Liver (tissue), 3 donors: ENCODE measurements around the gene YAE1.

ENCODE experiments used
- ATF3 ChIP-seq: IDR thresholded peaks from 2 replicates; pipeline ENCODE4 v1.6.1; 2016; ENCODE audit warnings: antibody characterized with exemption
- EGR1 ChIP-seq, 2 donors: IDR thresholded peaks; 2 replicates each; pipeline ENCODE4 v1.6.1; 2016 to 2018; ENCODE audit warnings: antibody characterized with exemption in 2 of 2, low read depth in 2 of 2
- HNF4A ChIP-seq, 2 donors: conservative IDR thresholded peaks; 2 replicates each; pipeline ENCODE4 v1.6.1; 2016; ENCODE audit warnings: antibody characterized with exemption in 2 of 2, mild to moderate bottlenecking in 2 of 2
- HNF4G ChIP-seq: IDR thresholded peaks from 2 replicates; pipeline ENCODE4 v1.6.1; 2016; ENCODE audit warnings: antibody characterized with exemption
- JUND ChIP-seq, 2 donors: IDR thresholded peaks; 2 replicates each; pipeline ENCODE4 v1.6.1; 2016; ENCODE audit warnings: antibody characterized with exemption in 2 of 2
- MAX ChIP-seq: IDR thresholded peaks from 2 replicates; pipeline ENCODE4 v1.6.1; 2016; ENCODE audit warnings: antibody characterized with exemption
- RAD21 ChIP-seq, 2 donors: IDR thresholded peaks; 2 replicates each; pipeline ENCODE4 v1.6.1; 2016; ENCODE audit warnings: antibody characterized with exemption in 2 of 2, mild to moderate bottlenecking in 2 of 2
- RXRA ChIP-seq, 2 donors: IDR thresholded peaks; 2 replicates each; pipeline ENCODE4 v1.6.1; 2017 to 2018; ENCODE audit warnings: antibody characterized with exemption in 2 of 2, mild to moderate bottlenecking in 1 of 2
- SP1 ChIP-seq: IDR thresholded peaks from 2 replicates; pipeline ENCODE4 v1.6.1; 2018; ENCODE audit warnings: antibody characterized with exemption, mild to moderate bottlenecking
- YY1 ChIP-seq: IDR thresholded peaks from 2 replicates; pipeline ENCODE4 v1.6.1; 2016; ENCODE audit warnings: antibody characterized with exemption, mild to moderate bottlenecking
- ZBTB33 ChIP-seq: IDR thresholded peaks from 2 replicates; pipeline ENCODE4 v1.6.1; 2016; ENCODE audit warnings: antibody characterized with exemption
- TF ChIP-seq, protein P1 (sequence below): fragments of 150-350 bp; IDR thresholded peaks from 2 replicates; pipeline ENCODE4 v1.5.1; 2017; ENCODE audit warnings: improper control_type of control experiment, low read depth, low read length; ENCODE audit not compliant: missing input control
- TF ChIP-seq, protein P2 (sequence below): IDR thresholded peaks from 2 replicates; pipeline ENCODE4 v1.6.1; 2016; ENCODE audit warnings: antibody characterized with exemption, mild to moderate bottlenecking
- donor health status: healthy.
- donor health status: healthy.

GRCh38 chr7:39603924-39604323, 37.7 kb downstream of the YAE1 start:
- TF ChIP-seq, protein P1, sequence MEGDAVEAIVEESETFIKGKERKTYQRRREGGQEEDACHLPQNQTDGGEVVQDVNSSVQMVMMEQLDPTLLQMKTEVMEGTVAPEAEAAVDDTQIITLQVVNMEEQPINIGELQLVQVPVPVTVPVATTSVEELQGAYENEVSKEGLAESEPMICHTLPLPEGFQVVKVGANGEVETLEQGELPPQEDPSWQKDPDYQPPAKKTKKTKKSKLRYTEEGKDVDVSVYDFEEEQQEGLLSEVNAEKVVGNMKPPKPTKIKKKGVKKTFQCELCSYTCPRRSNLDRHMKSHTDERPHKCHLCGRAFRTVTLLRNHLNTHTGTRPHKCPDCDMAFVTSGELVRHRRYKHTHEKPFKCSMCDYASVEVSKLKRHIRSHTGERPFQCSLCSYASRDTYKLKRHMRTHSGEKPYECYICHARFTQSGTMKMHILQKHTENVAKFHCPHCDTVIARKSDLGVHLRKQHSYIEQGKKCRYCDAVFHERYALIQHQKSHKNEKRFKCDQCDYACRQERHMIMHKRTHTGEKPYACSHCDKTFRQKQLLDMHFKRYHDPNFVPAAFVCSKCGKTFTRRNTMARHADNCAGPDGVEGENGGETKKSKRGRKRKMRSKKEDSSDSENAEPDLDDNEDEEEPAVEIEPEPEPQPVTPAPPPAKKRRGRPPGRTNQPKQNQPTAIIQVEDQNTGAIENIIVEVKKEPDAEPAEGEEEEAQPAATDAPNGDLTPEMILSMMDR, result no peak
- TF ChIP-seq MAX (no peak), RAD21 (IDR thresholded peaks at IDR 0.05) (no peak), RXRA (IDR thresholded peaks at IDR 0.05) (no peak), JUND (IDR thresholded peaks at IDR 0.05) (no peak), HNF4G (no peak), SP1 (no peak), EGR1 (IDR thresholded peaks at IDR 0.05; ENCODE audit: low read depth in 2 of 2) (no peak), ZBTB33 (no peak), ATF3 (no peak), YY1 (no peak), HNF4A (conservative IDR thresholded peaks at IDR 0.05) (no peak)
- TF ChIP-seq, protein P2, sequence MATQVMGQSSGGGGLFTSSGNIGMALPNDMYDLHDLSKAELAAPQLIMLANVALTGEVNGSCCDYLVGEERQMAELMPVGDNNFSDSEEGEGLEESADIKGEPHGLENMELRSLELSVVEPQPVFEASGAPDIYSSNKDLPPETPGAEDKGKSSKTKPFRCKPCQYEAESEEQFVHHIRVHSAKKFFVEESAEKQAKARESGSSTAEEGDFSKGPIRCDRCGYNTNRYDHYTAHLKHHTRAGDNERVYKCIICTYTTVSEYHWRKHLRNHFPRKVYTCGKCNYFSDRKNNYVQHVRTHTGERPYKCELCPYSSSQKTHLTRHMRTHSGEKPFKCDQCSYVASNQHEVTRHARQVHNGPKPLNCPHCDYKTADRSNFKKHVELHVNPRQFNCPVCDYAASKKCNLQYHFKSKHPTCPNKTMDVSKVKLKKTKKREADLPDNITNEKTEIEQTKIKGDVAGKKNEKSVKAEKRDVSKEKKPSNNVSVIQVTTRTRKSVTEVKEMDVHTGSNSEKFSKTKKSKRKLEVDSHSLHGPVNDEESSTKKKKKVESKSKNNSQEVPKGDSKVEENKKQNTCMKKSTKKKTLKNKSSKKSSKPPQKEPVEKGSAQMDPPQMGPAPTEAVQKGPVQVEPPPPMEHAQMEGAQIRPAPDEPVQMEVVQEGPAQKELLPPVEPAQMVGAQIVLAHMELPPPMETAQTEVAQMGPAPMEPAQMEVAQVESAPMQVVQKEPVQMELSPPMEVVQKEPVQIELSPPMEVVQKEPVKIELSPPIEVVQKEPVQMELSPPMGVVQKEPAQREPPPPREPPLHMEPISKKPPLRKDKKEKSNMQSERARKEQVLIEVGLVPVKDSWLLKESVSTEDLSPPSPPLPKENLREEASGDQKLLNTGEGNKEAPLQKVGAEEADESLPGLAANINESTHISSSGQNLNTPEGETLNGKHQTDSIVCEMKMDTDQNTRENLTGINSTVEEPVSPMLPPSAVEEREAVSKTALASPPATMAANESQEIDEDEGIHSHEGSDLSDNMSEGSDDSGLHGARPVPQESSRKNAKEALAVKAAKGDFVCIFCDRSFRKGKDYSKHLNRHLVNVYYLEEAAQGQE, result no peak
